Calu3 (cell line): ENCODE data around the gene ABLIM2. TPM values are rescaled to one million over a fixed set of nuclear protein-coding genes. Genes with fewer than 3 reads are reported as not detected.

ENCODE experiments used
- BruUV-seq: library from RNA; stranded (reverse); fragments of 400-500 nt; replicated peaks from 2 replicates; lab custom pipeline; 2021; lab: Mats Ljungman, UMichigan
- CTCF ChIA-PET: fragments of 300-600 bp; sonication (Branson Sonifier 250); formaldehyde crosslinking; loops from one replicate; lab custom pipeline; 2022; ENCODE audit warnings: antibody characterized with exemption; lab: Charles Lee
- DNase-seq: peaks from one replicate; pipeline ENCODE4 v3.0.0; 2022
- H3K27ac Mint-ChIP-seq: one replicate; pipeline ENCODE4 v1.8.0; 2022; ENCODE audit warnings: mixed read lengths; ENCODE audit not compliant: unreplicated experiment
- H3K27me3 Mint-ChIP-seq: one replicate; pipeline ENCODE4 v1.8.0; 2022; ENCODE audit warnings: mixed read lengths; ENCODE audit not compliant: unreplicated experiment
- H3K36me3 Mint-ChIP-seq: one replicate; pipeline ENCODE4 v1.8.0; 2022; ENCODE audit warnings: mild to moderate bottlenecking, moderate library complexity, mixed read lengths; ENCODE audit not compliant: insufficient read depth, unreplicated experiment
- H3K4me1 Mint-ChIP-seq: one replicate; pipeline ENCODE4 v1.8.0; 2022; ENCODE audit warnings: mild to moderate bottlenecking, low read depth, mixed read lengths; ENCODE audit not compliant: unreplicated experiment
- H3K4me3 Mint-ChIP-seq: one replicate; pipeline ENCODE4 v1.8.0; 2022; ENCODE audit warnings: mild to moderate bottlenecking, low read depth, moderate library complexity, mixed read lengths; ENCODE audit not compliant: unreplicated experiment
- H3K9me3 Mint-ChIP-seq: one replicate; pipeline ENCODE4 v1.8.0; 2022; ENCODE audit warnings: low read depth, mixed read lengths; ENCODE audit not compliant: unreplicated experiment
- intact Hi-C: fragments of 100-400 bp; cut with micrococcal nuclease; formaldehyde crosslinking; loops from one replicate; pipeline ENCODE4 v1.10.0; 2022; ENCODE audit not compliant: unreplicated experiment
- total RNA-seq: library from RNA; stranded (reverse); gene quantifications from 2 replicates; pipeline ENCODE4 v1.2.3, GENCODE V29; 2022
- TF ChIP-seq, protein P1 (sequence below): fragments of 200-600 bp; IDR thresholded peaks from one replicate; pipeline ENCODE4 v1.8.0; 2022; ENCODE audit warnings: antibody characterized with exemption; ENCODE audit not compliant: unreplicated experiment

The ABLIM2 gene
- total RNA-seq, 1 experiment from 2014 or later, result 1.0 TPM

GRCh38 chr4:8204576-8205227 lies 46.1 kb upstream of the ABLIM2 start:
- CTCF ChIA-PET, result no interaction called here
- DNase-seq, result no peak
- H3K27me3 Mint-ChIP-seq, result no peaks in the 10 kb centered on the region
- TF ChIP-seq, protein P1, sequence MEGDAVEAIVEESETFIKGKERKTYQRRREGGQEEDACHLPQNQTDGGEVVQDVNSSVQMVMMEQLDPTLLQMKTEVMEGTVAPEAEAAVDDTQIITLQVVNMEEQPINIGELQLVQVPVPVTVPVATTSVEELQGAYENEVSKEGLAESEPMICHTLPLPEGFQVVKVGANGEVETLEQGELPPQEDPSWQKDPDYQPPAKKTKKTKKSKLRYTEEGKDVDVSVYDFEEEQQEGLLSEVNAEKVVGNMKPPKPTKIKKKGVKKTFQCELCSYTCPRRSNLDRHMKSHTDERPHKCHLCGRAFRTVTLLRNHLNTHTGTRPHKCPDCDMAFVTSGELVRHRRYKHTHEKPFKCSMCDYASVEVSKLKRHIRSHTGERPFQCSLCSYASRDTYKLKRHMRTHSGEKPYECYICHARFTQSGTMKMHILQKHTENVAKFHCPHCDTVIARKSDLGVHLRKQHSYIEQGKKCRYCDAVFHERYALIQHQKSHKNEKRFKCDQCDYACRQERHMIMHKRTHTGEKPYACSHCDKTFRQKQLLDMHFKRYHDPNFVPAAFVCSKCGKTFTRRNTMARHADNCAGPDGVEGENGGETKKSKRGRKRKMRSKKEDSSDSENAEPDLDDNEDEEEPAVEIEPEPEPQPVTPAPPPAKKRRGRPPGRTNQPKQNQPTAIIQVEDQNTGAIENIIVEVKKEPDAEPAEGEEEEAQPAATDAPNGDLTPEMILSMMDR, result no peak
- intact Hi-C loops, result no loop called here
- H3K4me1 Mint-ChIP-seq, result no peaks in the 10 kb centered on the region
- H3K9me3 Mint-ChIP-seq, result no peaks in the 10 kb centered on the region
- no peak overlapping the region for H3K27ac Mint-ChIP-seq
- H3K36me3 Mint-ChIP-seq, result peaks cover 13% of the 10 kb centered on the region
- BruUV-seq, result no TSS peak
- no peak overlapping the region for H3K4me3 Mint-ChIP-seq

DNA sequence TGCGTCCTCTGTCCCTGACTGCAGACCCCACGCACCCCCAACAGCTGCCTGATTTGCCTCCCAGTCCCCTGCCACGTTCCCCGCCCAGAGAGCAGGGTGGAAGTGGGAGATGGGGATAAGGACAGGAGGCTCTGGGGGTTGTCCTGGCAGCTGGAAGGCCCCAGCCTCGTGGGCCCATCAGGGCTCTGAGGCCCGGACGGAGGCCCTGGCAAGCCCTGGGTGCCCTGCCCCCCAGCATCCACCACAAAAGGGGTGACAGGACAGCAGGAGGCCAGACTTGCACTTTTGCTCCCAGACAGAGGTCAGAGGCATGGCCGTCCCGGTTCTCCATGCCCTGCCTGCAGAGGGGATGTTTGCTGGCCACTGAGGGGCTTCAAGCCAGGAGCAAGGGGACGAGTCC lies 45.2 kb upstream of the ABLIM2 start:
- no peak overlapping the region for H3K4me3 Mint-ChIP-seq
- intact Hi-C loops, result no loop called here
- no peak for DNase-seq
- BruUV-seq, result no TSS peak
- peaks cover 4% of the 10 kb centered on the region for H3K4me1 Mint-ChIP-seq
- no peaks in the 10 kb centered on the region for H3K9me3 Mint-ChIP-seq
- peaks cover 17% of the 10 kb centered on the region for H3K36me3 Mint-ChIP-seq
- H3K27ac Mint-ChIP-seq, result no peak overlapping the region
- H3K27me3 Mint-ChIP-seq, result no peaks in the 10 kb centered on the region
- CTCF ChIA-PET, result no interaction called here
- TF ChIP-seq, protein P1, result no peak

DNA sequence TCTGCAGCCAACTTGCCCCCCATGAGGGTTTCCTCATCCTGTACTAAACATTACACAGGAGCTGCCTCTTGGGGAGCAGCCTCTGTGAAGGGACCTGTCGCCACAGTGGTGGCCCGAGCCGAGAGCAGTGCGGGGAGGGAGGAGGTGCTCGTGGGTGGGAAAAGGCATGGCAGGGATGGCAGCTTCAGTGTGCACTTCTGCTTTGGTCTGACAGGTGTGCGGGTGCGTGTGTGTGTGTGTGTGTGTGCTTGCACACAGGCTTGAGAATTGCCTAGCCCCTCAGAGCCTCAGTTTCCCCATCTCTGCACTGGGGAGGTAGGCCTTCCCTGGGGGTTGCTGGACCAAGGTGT lies 44.4 kb upstream of the ABLIM2 start:
- CTCF ChIA-PET, result no interaction called here
- TF ChIP-seq, protein P1, result no peak
- H3K36me3 Mint-ChIP-seq, result peaks cover 17% of the 10 kb centered on the region
- no peak overlapping the region for H3K27ac Mint-ChIP-seq
- no peaks in the 10 kb centered on the region for H3K27me3 Mint-ChIP-seq
- H3K4me1 Mint-ChIP-seq, result peaks cover 12% of the 10 kb centered on the region
- DNase-seq, result no peak
- no peaks in the 10 kb centered on the region for H3K9me3 Mint-ChIP-seq
- no peak overlapping the region for H3K4me3 Mint-ChIP-seq
- no TSS peak for BruUV-seq
- intact Hi-C loops, result no loop called here

DNA sequence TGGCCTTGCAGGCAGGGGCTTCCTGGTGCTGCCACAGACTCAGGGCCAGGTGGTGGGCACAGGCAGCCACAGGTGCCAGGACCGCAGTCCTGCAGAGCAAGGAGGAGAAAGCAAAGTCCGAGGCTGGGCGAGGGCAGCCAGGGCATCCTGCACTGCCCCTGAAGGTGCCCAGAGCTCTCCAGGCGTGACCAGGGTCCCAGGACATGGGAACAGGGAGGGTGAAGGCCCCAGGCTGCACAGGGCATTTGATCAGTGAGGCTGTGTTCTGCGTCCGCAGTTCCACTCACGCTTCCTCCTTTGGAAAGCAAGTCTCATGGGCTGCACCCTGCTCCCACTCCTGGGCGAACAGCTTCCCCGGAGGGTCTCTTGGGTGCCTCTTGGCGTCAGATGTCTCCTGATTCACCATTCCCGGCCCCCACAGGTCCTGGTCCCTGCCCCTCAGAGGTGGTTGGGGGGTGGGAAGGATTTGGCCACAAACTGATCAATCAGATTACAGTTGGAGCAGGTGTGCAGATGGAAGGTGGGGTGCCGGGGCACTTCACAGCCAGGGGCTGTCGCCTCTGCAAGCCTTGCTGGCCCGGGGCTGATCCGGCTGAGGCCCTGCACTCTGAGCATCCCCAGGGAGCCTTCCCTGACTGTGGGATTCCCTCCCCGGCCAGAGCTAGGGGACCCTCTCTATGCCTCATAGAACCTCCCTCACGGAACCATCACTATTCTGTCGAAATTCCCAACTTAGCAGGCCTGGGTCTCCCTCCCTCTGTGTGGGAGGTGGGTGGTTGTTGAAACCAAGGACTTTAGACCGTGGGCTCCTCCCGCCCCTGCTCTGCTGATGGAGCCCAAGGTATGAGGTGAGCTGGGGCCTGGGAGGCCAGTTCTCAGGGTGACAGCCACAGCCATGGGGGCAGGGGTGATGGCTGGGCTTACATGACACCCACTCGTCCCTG lies 43.8 kb upstream of the ABLIM2 start:
- Mint-ChIP-seq H3K27ac (no peak overlapping the region), H3K36me3 (peaks cover 17% of the 10 kb centered on the region), H3K4me3 (no peak overlapping the region), H3K9me3 (no peaks in the 10 kb centered on the region), H3K4me1 (peaks cover 12% of the 10 kb centered on the region), H3K27me3 (no peaks in the 10 kb centered on the region)
- DNase-seq, result no peak
- no TSS peak for BruUV-seq
- intact Hi-C loops, result no loop called here
- TF ChIP-seq, protein P1, result no peak
- CTCF ChIA-PET, result no interaction called here
